OCI-LY1 (cell line): ENCODE results near the gene PSAPL1.

ENCODE experiments used
- H2AFZ ChIP-seq: fragments of 200-600 bp; sonication (generic), shearing (Covaris generic); 2 replicates; pipeline ENCODE4 v1.6.0; 2014; ENCODE audit warnings: antibody characterized with exemption, mild to moderate bottlenecking, low read length
- H3F3A ChIP-seq: fragments of 200-600 bp; sonication (generic), shearing (Covaris generic); 2 replicates; pipeline ENCODE4 v1.6.0; 2014; ENCODE audit warnings: mild to moderate bottlenecking, antibody characterized with exemption, low read length, moderate library complexity; ENCODE audit not compliant: insufficient read depth
- H3K27ac ChIP-seq: fragments of 200-600 bp; sonication (generic); 2 replicates; pipeline ENCODE4 v1.5.1; 2014; ENCODE audit warnings: low read length, mixed run types, mild to moderate bottlenecking, low read depth; ENCODE audit not compliant: poor library complexity, severe bottlenecking
- H3K27me3 ChIP-seq: fragments of 200-600 bp; sonication (generic); 2 replicates; pipeline ENCODE4 v1.6.0; 2014; ENCODE audit warnings: antibody characterized with exemption, mild to moderate bottlenecking, low read length, moderate library complexity; ENCODE audit not compliant: insufficient read depth
- H3K36me3 ChIP-seq: fragments of 200-600 bp; sonication (generic); 2 replicates; pipeline ENCODE4 v1.6.1; 2014; ENCODE audit warnings: mild to moderate bottlenecking, antibody characterized with exemption, low read length, moderate library complexity, mixed read lengths; ENCODE audit not compliant: insufficient read depth
- H3K4me1 ChIP-seq: fragments of 200-600 bp; sonication (generic); 2 replicates; pipeline ENCODE4 v1.5.1; 2014; ENCODE audit warnings: mild to moderate bottlenecking, low read length, moderate library complexity; ENCODE audit not compliant: insufficient read depth, severe bottlenecking
- H3K4me2 ChIP-seq: fragments of 200-600 bp; sonication (generic), shearing (Covaris generic); 2 replicates; pipeline ENCODE4 v1.6.1; 2014; ENCODE audit warnings: low read length
- H3K4me3 ChIP-seq: fragments of 200-600 bp; sonication (generic); 2 replicates; pipeline ENCODE4 v1.5.1; 2014; ENCODE audit warnings: low read length, low read depth, mild to moderate bottlenecking, mixed read lengths; ENCODE audit not compliant: poor library complexity, severe bottlenecking
- H3K79me2 ChIP-seq: fragments of 200-600 bp; shearing (Covaris generic); 2 replicates; pipeline ENCODE4 v1.6.1; 2016; ENCODE audit warnings: mixed run types, low read length, mixed read lengths; ENCODE audit not compliant: insufficient read depth
- H3K9ac ChIP-seq: fragments of 200-600 bp; sonication (generic), shearing (Covaris generic); 2 replicates; pipeline ENCODE4 v1.6.1; 2014; ENCODE audit warnings: mild to moderate bottlenecking, low read length, mixed read lengths
- H3K9me2 ChIP-seq: fragments of 200-600 bp; sonication (generic), shearing (Covaris generic); 2 replicates; pipeline ENCODE4 v1.6.1; 2014; ENCODE audit warnings: low read depth, mild to moderate bottlenecking, low read length, mixed read lengths
- H3K9me3 ChIP-seq: fragments of 200-600 bp; shearing (Covaris generic); 2 replicates; pipeline ENCODE4 v1.6.1; 2014; ENCODE audit warnings: low read length, mixed read lengths
- H4K20me1 ChIP-seq: fragments of 200-600 bp; sonication (generic), shearing (Covaris generic); 2 replicates; pipeline ENCODE4 v1.6.0; 2016; ENCODE audit warnings: mild to moderate bottlenecking, low read length; ENCODE audit not compliant: insufficient read depth
- CTCF ChIP-seq: fragments of 200-600 bp; sonication (generic), shearing (Covaris generic); IDR thresholded peaks from 2 replicates; pipeline ENCODE4 v1.5.1; 2017; ENCODE audit warnings: mild to moderate bottlenecking, antibody characterized with exemption, low read length, moderate library complexity, mixed read lengths
- EZH2 ChIP-seq: fragments of 200-600 bp; sonication (generic), shearing (Covaris generic); IDR thresholded peaks from 2 replicates; pipeline ENCODE4 v1.8.0; 2017; ENCODE audit warnings: borderline replicate concordance, mixed run types, mild to moderate bottlenecking, antibody characterized with exemption, low read length, moderate library complexity, mixed read lengths

PSAPL1 gene

GRCh38 chr4:7451434-7451789 lies 16.7 kb upstream of the PSAPL1 start:
- Histone ChIP-seq H3K36me3 (no peaks in the 10 kb centered on the region), H3K79me2 (no peaks in the 10 kb centered on the region), H4K20me1 (no peaks in the 10 kb centered on the region), H3K9me3 (no peaks in the 10 kb centered on the region), H3F3A (no peaks in the 10 kb centered on the region), H3K9me2 (no peaks in the 10 kb centered on the region), H3K27ac (no peak overlapping the region), H2AFZ (no peak overlapping the region), H3K4me3 (no peak overlapping the region), H3K9ac (no peak overlapping the region), H3K27me3 (no peaks in the 10 kb centered on the region), H3K4me1 (no peaks in the 10 kb centered on the region), H3K4me2 (no peak overlapping the region)
- TF ChIP-seq EZH2, result no peak

- H4K20me1 ChIP-seq, result no peaks in the 10 kb centered on the region
- no peak overlapping the region for H3K4me3 ChIP-seq
- no peak overlapping the region for H2AFZ ChIP-seq
- no peaks in the 10 kb centered on the region for H3K27me3 ChIP-seq
- H3K9ac ChIP-seq, result no peak overlapping the region
- no peaks in the 10 kb centered on the region for H3K4me1 ChIP-seq
- H3K27ac ChIP-seq, result no peak overlapping the region
- H3K36me3 ChIP-seq, result no peaks in the 10 kb centered on the region
- H3K4me2 ChIP-seq, result no peak overlapping the region
- H3F3A ChIP-seq, result no peaks in the 10 kb centered on the region
- no peaks in the 10 kb centered on the region for H3K9me3 ChIP-seq
- TF ChIP-seq EZH2 (no peak), CTCF (no peak)
- H3K79me2 ChIP-seq, result no peaks in the 10 kb centered on the region
- H3K9me2 ChIP-seq, result no peaks in the 10 kb centered on the region
Observed at GRCh38 chr4:7450775-7451433, 16.2 kb upstream of the PSAPL1 start.

GRCh38 chr4:7448036-7448435 lies 13.3 kb upstream of the PSAPL1 start:
- Histone ChIP-seq H3K9me3 (no peaks in the 10 kb centered on the region), H3K9ac (no peak overlapping the region), H3K79me2 (no peaks in the 10 kb centered on the region), H3K27me3 (no peaks in the 10 kb centered on the region), H3K4me2 (no peak overlapping the region), H3K4me1 (no peaks in the 10 kb centered on the region), H3K36me3 (no peaks in the 10 kb centered on the region), H3K27ac (no peak overlapping the region), H2AFZ (no peak overlapping the region), H3K9me2 (no peaks in the 10 kb centered on the region), H3K4me3 (no peak overlapping the region), H4K20me1 (no peaks in the 10 kb centered on the region), H3F3A (no peaks in the 10 kb centered on the region)
- TF ChIP-seq EZH2 (no peak), CTCF (no peak)

GRCh38 chr4:7447236-7447635 lies 12.5 kb upstream of the PSAPL1 start:
- H3K27ac ChIP-seq, result no peak overlapping the region
- H2AFZ ChIP-seq, result no peak overlapping the region
- H4K20me1 ChIP-seq, result no peaks in the 10 kb centered on the region
- no peaks in the 10 kb centered on the region for H3K36me3 ChIP-seq
- TF ChIP-seq CTCF (no peak), EZH2 (no peak)
- no peaks in the 10 kb centered on the region for H3K9me2 ChIP-seq
- no peak overlapping the region for H3K9ac ChIP-seq
- no peaks in the 10 kb centered on the region for H3F3A ChIP-seq
- no peaks in the 10 kb centered on the region for H3K79me2 ChIP-seq
- no peaks in the 10 kb centered on the region for H3K4me1 ChIP-seq
- no peak overlapping the region for H3K4me3 ChIP-seq
- H3K27me3 ChIP-seq, result no peaks in the 10 kb centered on the region
- no peaks in the 10 kb centered on the region for H3K9me3 ChIP-seq
- H3K4me2 ChIP-seq, result no peak overlapping the region
